Measurements from ENCODE around the gene RGS21.

Gene RGS21

DNA sequence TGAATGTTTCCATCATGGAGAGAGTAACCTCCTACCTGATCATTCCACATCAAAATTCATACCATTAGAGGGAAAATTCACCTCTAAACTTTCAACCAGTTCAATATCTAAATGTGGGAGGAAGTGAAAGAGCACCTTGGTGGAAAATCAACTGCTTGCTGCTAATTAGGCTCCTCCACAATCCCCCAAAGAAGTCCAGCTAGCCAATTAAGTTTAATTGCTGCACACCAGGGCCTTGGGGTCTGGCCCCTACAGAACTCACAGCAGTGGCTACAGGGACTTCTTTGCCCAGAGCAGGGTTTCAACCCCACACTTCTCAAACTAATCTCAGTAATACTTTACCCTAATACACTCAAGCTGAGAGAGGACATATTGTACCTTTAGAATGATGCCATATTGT lies 62.1 kb downstream of the RGS21 start:
- DNase-seq (ENCODE audit: low spot score): no peak

DNA sequence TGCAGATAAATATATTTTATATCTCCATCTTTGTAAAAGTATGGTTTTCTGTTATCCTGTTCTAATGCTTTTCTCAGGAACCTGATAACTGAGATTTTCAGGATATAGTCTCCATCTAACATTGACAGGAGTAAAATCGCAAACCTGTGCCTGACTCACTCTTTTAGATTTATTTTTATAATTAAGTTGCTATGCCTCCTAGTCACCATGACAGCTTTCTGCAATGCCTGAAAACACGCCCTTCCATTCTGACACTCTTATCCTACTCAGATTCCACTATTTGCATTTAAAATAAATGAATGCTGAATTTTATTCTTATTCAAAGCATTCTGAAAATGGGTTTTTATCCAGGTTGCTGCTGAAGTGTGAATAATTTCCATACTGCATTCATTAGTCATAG lies 62.8 kb downstream of the RGS21 start:
- DNase-seq (ENCODE audit: low spot score): no peak

DNA sequence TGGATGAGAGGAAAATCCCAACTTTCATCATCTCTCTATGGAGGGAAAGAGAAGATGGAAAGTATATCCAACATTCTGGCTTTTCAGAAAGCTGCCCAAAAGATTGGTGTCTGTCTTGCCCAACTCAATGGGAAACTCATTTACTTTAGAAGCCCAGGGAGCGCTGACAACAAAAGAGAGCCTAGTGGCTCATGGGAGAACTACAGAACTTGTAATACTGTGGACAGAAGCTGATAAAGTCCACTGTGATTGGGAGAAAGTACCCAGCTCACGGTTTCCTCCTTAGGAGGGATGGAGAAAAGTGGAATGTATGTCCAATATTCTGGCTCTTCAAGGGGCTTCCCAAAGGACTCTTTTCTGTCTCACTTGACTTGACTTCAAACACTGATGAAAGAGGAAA lies 66.0 kb downstream of the RGS21 start:
- no peak for DNase-seq (ENCODE audit: low spot score)

DNA sequence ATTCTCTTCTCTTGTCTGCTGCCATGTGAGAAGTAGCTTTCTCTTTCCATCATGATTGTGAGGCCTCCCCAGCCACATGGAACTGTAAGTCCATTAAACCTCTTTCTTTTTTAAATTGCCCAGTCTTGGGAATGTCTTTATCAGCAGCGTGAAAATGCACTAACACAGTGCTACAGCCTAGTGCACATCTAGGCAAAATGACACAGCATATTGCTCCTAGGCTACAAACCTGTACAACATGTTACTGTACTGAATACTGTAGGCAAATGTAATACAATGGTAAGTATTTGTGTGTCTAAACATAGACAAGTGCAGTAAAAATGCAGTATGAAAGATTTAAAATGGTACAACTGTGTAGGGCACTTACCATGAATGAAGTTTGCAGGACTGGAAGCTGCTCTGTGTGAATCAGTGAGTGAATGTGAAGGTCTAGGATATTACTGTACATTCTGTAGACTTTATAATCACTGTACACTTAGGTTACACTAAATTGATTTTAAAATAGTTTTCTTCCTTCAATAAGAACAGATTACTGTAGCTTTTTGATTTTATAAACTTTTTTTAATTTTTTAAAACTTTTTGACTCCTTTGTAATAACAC lies 69.4 kb downstream of the RGS21 start:
- no peak for DNase-seq (ENCODE audit: low spot score)

DNA sequence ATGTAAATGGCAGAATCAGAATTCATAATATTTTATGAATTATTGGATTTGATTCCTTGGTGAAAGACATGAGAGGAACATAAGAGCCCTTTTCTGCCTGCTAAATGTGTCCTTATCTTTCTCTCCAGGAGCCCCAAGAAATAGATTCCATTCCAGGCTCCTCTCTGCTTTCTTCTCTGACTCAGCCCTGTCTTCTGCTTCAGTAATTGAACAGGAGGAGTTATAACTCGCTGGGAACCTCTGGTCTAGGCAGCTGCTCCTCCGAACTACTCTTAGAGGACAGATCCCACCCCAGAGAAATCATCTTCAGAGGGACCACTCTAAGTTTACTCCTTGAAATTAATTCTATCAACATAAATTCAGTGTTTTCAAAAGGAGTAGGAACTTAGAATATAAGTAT lies 78.4 kb downstream of the RGS21 start:
- no peak for DNase-seq (ENCODE audit: low spot score)

DNA sequence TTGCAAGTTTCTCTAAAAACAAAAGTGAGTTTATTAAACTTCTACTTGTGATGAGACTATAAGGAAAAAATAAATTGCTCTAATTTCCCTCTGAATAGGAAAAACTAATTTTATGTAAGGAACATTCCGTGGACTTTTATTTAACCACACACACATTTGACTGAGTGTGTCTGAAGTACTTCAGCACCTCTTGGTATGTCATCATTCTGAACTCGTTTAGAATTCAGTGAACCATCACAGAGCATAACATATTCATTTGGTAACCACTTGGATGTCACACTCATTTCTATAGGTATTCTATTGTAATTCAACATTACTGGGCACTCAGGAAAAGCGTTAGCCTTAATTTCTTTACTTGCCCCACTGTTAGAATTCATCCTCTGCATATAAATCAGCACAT lies 79.1 kb downstream of the RGS21 start:
- no peak for DNase-seq (ENCODE audit: low spot score)

DNA sequence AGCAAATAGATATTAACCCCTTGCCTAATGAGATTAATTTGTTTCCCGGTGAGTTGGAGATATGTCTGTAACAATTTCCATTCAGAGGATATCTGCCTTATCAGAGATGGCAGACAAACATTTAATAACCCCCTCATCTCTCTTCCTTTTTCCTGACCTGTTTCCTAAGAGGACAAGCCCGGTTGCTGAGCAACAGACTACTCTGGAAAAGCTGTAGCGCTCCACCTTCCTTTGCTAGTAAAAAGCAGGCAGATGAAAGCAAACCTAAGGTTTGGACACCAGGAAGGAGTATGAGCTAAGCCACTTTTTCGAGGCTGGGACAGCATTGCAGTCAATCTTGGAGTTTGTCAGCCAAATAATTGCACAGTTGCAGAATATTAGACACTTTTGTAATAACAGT lies 82.4 kb downstream of the RGS21 start:
- no peak for DNase-seq (ENCODE audit: low spot score)

DNA sequence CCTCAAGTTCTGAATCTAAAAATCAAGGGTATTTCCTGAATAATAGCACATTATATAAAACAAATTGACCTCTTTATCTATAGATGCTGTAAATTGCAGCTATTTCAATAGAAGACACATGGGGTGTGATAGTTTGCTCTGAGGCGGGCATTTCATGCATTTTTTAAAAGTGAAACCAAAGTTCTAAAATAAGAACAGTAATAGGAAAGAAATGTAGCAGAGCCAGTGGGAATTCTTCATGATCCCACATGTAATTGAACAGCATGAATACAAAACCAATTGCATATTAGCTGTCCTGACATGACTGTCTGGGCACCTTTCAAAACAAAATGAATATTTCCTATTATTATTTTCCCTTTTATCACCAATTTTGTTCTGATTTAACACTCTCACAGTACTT lies 85.0 kb downstream of the RGS21 start:
- no peak for DNase-seq (ENCODE audit: low spot score)

DNA sequence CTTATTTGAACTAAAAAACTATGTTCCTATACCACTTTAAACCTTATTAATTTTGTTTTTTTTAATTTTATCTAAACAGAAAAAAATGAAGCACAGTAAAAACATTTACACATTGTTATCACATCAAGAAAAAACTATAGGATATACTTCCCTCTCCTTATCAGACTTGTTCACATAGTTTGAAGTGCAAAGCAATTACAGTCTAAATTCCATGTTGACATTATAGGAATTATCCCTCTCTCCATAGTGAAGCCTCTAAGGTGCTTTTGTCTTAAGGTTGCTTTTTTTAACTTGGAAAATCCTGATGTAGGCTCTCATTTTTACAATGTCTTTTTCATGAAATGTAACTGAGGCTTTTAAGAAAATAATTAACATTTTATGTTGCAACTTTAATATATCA lies 85.8 kb downstream of the RGS21 start:
- no peak for DNase-seq (ENCODE audit: low spot score)

DNA sequence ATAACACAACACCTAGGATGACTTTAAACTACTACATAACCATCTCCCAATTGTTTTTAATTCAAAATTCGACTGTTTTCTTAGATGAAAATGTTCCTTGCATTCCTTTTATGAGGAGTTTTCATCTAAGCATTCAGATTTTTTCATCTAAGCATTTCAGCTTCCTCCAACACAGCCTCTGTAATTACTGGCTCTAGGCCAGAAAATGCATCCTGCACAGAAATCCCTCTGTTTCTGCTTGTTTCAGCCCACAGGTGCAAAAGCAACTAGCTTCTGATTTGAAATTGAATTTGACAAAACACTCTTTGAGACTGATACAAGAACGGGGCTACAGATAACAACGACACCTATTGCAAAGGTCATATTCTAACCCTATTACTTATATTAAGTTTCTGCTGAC lies 90.4 kb downstream of the RGS21 start:
- no peak for DNase-seq (ENCODE audit: low spot score)

Measured in LoVo (cell line).